ENCODE measurements around the gene EPHA2.
"Not testable (repeated sequence)": the region's sequence is repeated elsewhere in the genome, so short reads cannot be mapped to it uniquely, and the experiment has no call there.

The EPHA2 gene

GRCh38 chr1:16119926-16120325 is 35.9 kb downstream of the EPHA2 start:
- no peak for DNase-seq (ENCODE audit: low read depth in 3 of 3)

- no peak for DNase-seq (ENCODE audit: low read depth in 3 of 3)
Observed at GRCh38 chr1:16119504-16119903, 36.4 kb downstream of the EPHA2 start.

GRCh38 chr1:16118706-16119105 is 37.2 kb downstream of the EPHA2 start:
- DNase-seq (ENCODE audit: low read depth in 3 of 3), result no peak

GRCh38 chr1:16117936-16118335 is 37.9 kb downstream of the EPHA2 start:
- DNase-seq (ENCODE audit: low read depth in 3 of 3), result no peak

GRCh38 chr1:16117369-16117768 is 38.5 kb downstream of the EPHA2 start:
- DNase-seq (ENCODE audit: low read depth in 3 of 3), result no peak

- no peak for DNase-seq (ENCODE audit: low read depth in 3 of 3)
Observed at GRCh38 chr1:16116625-16117024, 39.2 kb downstream of the EPHA2 start.

- no peak for DNase-seq (ENCODE audit: low read depth in 3 of 3)
Observed at GRCh38 chr1:16116002-16116401, 39.9 kb downstream of the EPHA2 start.

GRCh38 chr1:16115468-16115983 is 40.3 kb downstream of the EPHA2 start:
- DNase-seq (ENCODE audit: low read depth in 3 of 3), result no peak

GRCh38 chr1:16114527-16115467 is 41.1 kb downstream of the EPHA2 start:
- DNase-seq (ENCODE audit: low read depth in 3 of 3), result no peak

GRCh38 chr1:16112596-16113555 is 43.0 kb downstream of the EPHA2 start:
- no peak for DNase-seq (ENCODE audit: low read depth in 3 of 3)

GRCh38 chr1:16111771-16112595 is 43.9 kb downstream of the EPHA2 start:
- DNase-seq (ENCODE audit: low read depth in 3 of 3), result no peak

GRCh38 chr1:16110884-16111283 is 45.0 kb downstream of the EPHA2 start:
- DNase-seq (ENCODE audit: low read depth in 3 of 3), result no peak

- no peak for DNase-seq (ENCODE audit: low read depth in 3 of 3)
Observed at GRCh38 chr1:16110456-16110855, 45.4 kb downstream of the EPHA2 start.

- no peak for DNase-seq (ENCODE audit: low read depth in 3 of 3)
Observed at GRCh38 chr1:16109571-16109970, 46.3 kb downstream of the EPHA2 start.

GRCh38 chr1:16107039-16107438 is 48.8 kb downstream of the EPHA2 start:
- DNase-seq (ENCODE audit: low read depth in 3 of 3), result not testable (repeated sequence)

GRCh38 chr1:16101623-16102022 is 54.2 kb downstream of the EPHA2 start:
- DNase-seq (ENCODE audit: low read depth in 3 of 3), result no peak

- DNase-seq (ENCODE audit: low read depth in 3 of 3), result no peak
Observed at GRCh38 chr1:16099412-16099811, 56.5 kb downstream of the EPHA2 start.

- DNase-seq (ENCODE audit: low read depth in 3 of 3), result no peak
Observed at GRCh38 chr1:16095447-16095846, 60.4 kb downstream of the EPHA2 start.

- DNase-seq (ENCODE audit: low read depth in 3 of 3), result no peak
Observed at GRCh38 chr1:16094453-16095158, 61.3 kb downstream of the EPHA2 start.

GRCh38 chr1:16093611-16094010 is 62.3 kb downstream of the EPHA2 start:
- DNase-seq (ENCODE audit: low read depth in 3 of 3), result no peak

Measured in stimulated activated CD4-positive, alpha-beta T cell treated with anti-CD3 and anti-CD28 coated beads, TNF-alpha, amount 100 ng/mL, for 48 hours (primary cell).